GM13977 (cell line): Measurements from ENCODE around the gene ERAP2.
"Not testable (repeated sequence)": the region's sequence is repeated elsewhere in the genome, so short reads cannot be mapped to it uniquely, and the experiment has no call there.

Source experiments
- DNase-seq: peaks from one replicate; pipeline ENCODE4 v3.0.0; 2012; ENCODE audit warnings: low spot score
- CTCF ChIP-seq: IDR thresholded peaks from 2 replicates; pipeline ENCODE4 v1.5.1; 2012; ENCODE audit warnings: mild to moderate bottlenecking, control low read depth; ENCODE audit not compliant: insufficient read depth; ENCODE audit errors: extremely low read depth, missing control alignments
- in situ Hi-C: fragments of 300-500 bp; cut with MboI; formaldehyde crosslinking; loops from one replicate; pipeline ENCODE4 v1.12.0; 2022; ENCODE audit warnings: low sequenced_read_pairs, low pct_unique_long_range_greater_than_20kb, mixed read lengths, inconsistent platforms; ENCODE audit not compliant: unreplicated experiment

Gene ERAP2

GRCh38 chr5:96927008-96927407 is 50.7 kb downstream of the ERAP2 start:
- in situ Hi-C loops = no loop called here
- TF ChIP-seq CTCF = no peak
- DNase-seq = no peak

- DNase-seq = no peak
- no peak for TF ChIP-seq CTCF
- in situ Hi-C loops = no loop called here
These were observed 52.8 kb downstream of the ERAP2 start for GRCh38 chr5:96928931-96929708.

- no peak for DNase-seq
- in situ Hi-C loops = no loop called here
- no peak for TF ChIP-seq CTCF
These were observed 53.8 kb downstream of the ERAP2 start for GRCh38 chr5:96930058-96930457.

- DNase-seq = no peak
- no peak for TF ChIP-seq CTCF
- in situ Hi-C loops = no loop called here
These were observed 54.3 kb downstream of the ERAP2 start for GRCh38 chr5:96930589-96930988.

- in situ Hi-C loops, DNase-seq: not testable (repeated sequence)
These were observed 54.7 kb downstream of the ERAP2 start for GRCh38 chr5:96931037-96931436.

GRCh38 chr5:96931605-96932004 is 55.3 kb downstream of the ERAP2 start:
- no peak for TF ChIP-seq CTCF
- no peak for DNase-seq
- in situ Hi-C loops = no loop called here

GRCh38 chr5:96932026-96932425 is 55.7 kb downstream of the ERAP2 start:
- TF ChIP-seq CTCF = no peak
- in situ Hi-C loops = no loop called here
- DNase-seq = no peak
